ENCODE data around the gene PSMA5.

The PSMA5 gene

GRCh38 chr1:109365642-109366204, 60.5 kb downstream of the PSMA5 start:
- ChIA-PET POLR2A (no interaction called here), CTCF (no interaction called here)
- no peak overlapping the region for H3K27ac ChIP-seq (ENCODE audit: extremely low read depth, low read depth, low read length)
- peaks cover 0 to 41% of the 10 kb centered on the region in 2 experiments; a peak in 2 of 3 replicates for H3K36me3 ChIP-seq (ENCODE audit: control insufficient read depth in 2 of 2, insufficient read depth in 1 of 2, low read length in 2 of 2)
- 0 out of 2 replicates have a peak, but pooled peaks cover 5% of the 10 kb centered on the region for H3K4me1 ChIP-seq (ENCODE audit: control insufficient read depth, insufficient read depth, low read length)
- H3K9me3 ChIP-seq (ENCODE audit: control insufficient read depth, insufficient read depth, low read depth, low read length): no peaks in the 10 kb centered on the region
- TF ChIP-seq ZXDB (tag by site-specific recombination; IDR thresholded peaks at IDR 0.05) (no peak), ZNF785 (tag by site-specific recombination; IDR thresholded peaks at IDR 0.05) (no peak), ZBTB21 (tag by site-specific recombination; IDR thresholded peaks at IDR 0.05) (no peak), ZNF76 (tag by site-specific recombination; IDR thresholded peaks at IDR 0.05; ENCODE audit: borderline replicate concordance, low read depth) (no peak), ZBTB48 (tag by site-specific recombination; IDR thresholded peaks at IDR 0.05) (peak; percentile 28; the same call in 1 of the 2 replicates), ZNF623 (tag by site-specific recombination; IDR thresholded peaks at IDR 0.05) (no peak), PRDM10 (tag by site-specific recombination; IDR thresholded peaks at IDR 0.05) (0 out of 2 replicates have a peak, but pooled peaks have one; percentile 33), ZNF473 (tag by site-specific recombination; IDR thresholded peaks at IDR 0.05) (no peak)
- H3K4me3 ChIP-seq (ENCODE audit: low read depth, low read length): no peak overlapping the region

GRCh38 chr1:109361649-109362048, 64.6 kb downstream of the PSMA5 start:
- Histone ChIP-seq H3K27ac (ENCODE audit: extremely low read depth, low read depth, low read length) (no peak overlapping the region), H3K4me1 (ENCODE audit: control insufficient read depth, insufficient read depth, low read length) (no peaks in the 10 kb centered on the region), H3K4me3 (ENCODE audit: low read depth, low read length) (no peak overlapping the region), H3K36me3 (ENCODE audit: control insufficient read depth in 2 of 2, insufficient read depth in 1 of 2, low read length in 2 of 2) (peaks cover 0 to 24% of the 10 kb centered on the region in 2 experiments; a peak in 2 of 3 replicates), H3K9me3 (ENCODE audit: control insufficient read depth, insufficient read depth, low read depth, low read length) (no peaks in the 10 kb centered on the region)
- CTCF ChIA-PET: interaction anchor here (0.6 to 1.2 kb wide), 5 partner anchors 16 to 764 kb away, joined by 3 to 4 read pairs (median 3); no protein-coding TSS in a partner anchor
- TF ChIP-seq KLF1 (tag by site-specific recombination; IDR thresholded peaks at IDR 0.05) (no peak), GLI2 (tag by site-specific recombination; IDR thresholded peaks at IDR 0.05; ENCODE audit: borderline replicate concordance, low read depth) (no peak), KLF17 (tag by site-specific recombination; IDR thresholded peaks at IDR 0.05) (no peak), PRDM6 (tag by site-specific recombination; IDR thresholded peaks at IDR 0.05) (peak; percentile 53)
- POLR2A ChIA-PET: no interaction called here

GRCh38 chr1:109361069-109361468, 65.2 kb downstream of the PSMA5 start:
- no peaks in the 10 kb centered on the region for H3K4me1 ChIP-seq (ENCODE audit: control insufficient read depth, insufficient read depth, low read length)
- POLR2A ChIA-PET: interaction anchor here (1.1 kb wide), 1 partner anchor 78 kb away, joined by 3 read pairs; the partner anchor contains the start of gene PSRC1
- CTCF ChIA-PET: interaction anchor here (0.6 to 1.2 kb wide), 3 partner anchors 38 to 172 kb away, joined by 3 to 4 read pairs (median 3); no protein-coding TSS in a partner anchor
- H3K9me3 ChIP-seq (ENCODE audit: control insufficient read depth, insufficient read depth, low read depth, low read length): no peaks in the 10 kb centered on the region
- no peak overlapping the region for H3K4me3 ChIP-seq (ENCODE audit: low read depth, low read length)
- peaks cover 0 to 19% of the 10 kb centered on the region in 2 experiments; a peak in 1 of 3 replicates for H3K36me3 ChIP-seq (ENCODE audit: control insufficient read depth in 2 of 2, insufficient read depth in 1 of 2, low read length in 2 of 2)
- no peak overlapping the region for H3K27ac ChIP-seq (ENCODE audit: extremely low read depth, low read depth, low read length)
- no peak for TF ChIP-seq ZBTB11 (tag by site-specific recombination; conservative IDR thresholded peaks at IDR 0.05; ENCODE audit: low read depth)
- no peak for TF ChIP-seq ZNF677 (tag by site-specific recombination; IDR thresholded peaks at IDR 0.05)
- TF ChIP-seq ZNF341 (tag by site-specific recombination; IDR thresholded peaks at IDR 0.05; ENCODE audit: low read depth): no peak
- TF ChIP-seq GLI4 (tag by site-specific recombination; IDR thresholded peaks at IDR 0.05): no peak
- TF ChIP-seq ZNF600 (tag by site-specific recombination; IDR thresholded peaks at IDR 0.05): no peak
- no peak for TF ChIP-seq YY1 (tag by site-specific recombination; IDR thresholded peaks at IDR 0.05)
- TF ChIP-seq ZFP37 (tag by site-specific recombination; IDR thresholded peaks at IDR 0.05): no peak

Measured in HEK293 (cell line).